ENCODE measurements around the gene GPLD1.

The GPLD1 gene

DNA sequence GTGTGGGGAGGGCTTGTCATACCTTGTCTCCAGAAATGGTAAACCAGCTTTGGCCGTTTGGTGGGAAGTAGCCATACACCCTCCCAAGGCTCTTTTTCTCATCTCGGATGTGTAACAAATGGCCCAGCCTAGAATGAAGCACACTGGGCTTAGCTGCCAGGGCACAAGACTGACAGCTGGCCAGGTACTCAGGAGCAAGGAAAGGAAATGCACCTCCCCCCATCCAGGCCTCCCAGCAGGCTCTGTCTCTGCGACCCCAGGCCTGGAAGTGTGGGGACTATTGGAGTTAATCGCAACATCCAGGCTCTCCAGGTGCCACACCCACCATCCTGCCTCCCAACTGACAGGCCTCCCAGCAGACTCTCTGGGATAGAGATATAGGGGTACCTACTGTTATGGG is 43.7 kb downstream of the GPLD1 start (continued):
- TF ChIP-seq PATZ1 (CRISPR knock-in tag; IDR thresholded peaks at IDR 0.05; ENCODE audit: borderline replicate concordance) (no peak), ZFP30 (CRISPR knock-in tag; IDR thresholded peaks at IDR 0.05) (no peak), TOX (CRISPR knock-in tag; IDR thresholded peaks at IDR 0.05; ENCODE audit: borderline replicate concordance) (no peak), ZC3H10 (CRISPR knock-in tag; IDR thresholded peaks at IDR 0.05) (no peak), GLIS3 (CRISPR knock-in tag; IDR thresholded peaks at IDR 0.05) (no peak)

GRCh38 chr6:24444588-24444987 is 44.8 kb downstream of the GPLD1 start:
- no peak for ATAC-seq

GRCh38 chr6:24441599-24441904 is 47.8 kb downstream of the GPLD1 start:
- ATAC-seq: no peak
- no peak for TF ChIP-seq TOX (CRISPR knock-in tag; IDR thresholded peaks at IDR 0.05; ENCODE audit: borderline replicate concordance)
- TF ChIP-seq ARNTL (CRISPR knock-in tag; IDR thresholded peaks at IDR 0.05; ENCODE audit: borderline replicate concordance, low read depth): no peak
- TF ChIP-seq PPARA (CRISPR knock-in tag; IDR thresholded peaks at IDR 0.05; ENCODE audit: borderline replicate concordance): no peak
- TF ChIP-seq ESRRG (CRISPR knock-in tag; IDR thresholded peaks at IDR 0.05): no peak
- no peak for TF ChIP-seq RARB (CRISPR knock-in tag; IDR thresholded peaks at IDR 0.05)
- TF ChIP-seq BACH2 (CRISPR knock-in tag; IDR thresholded peaks at IDR 0.05; ENCODE audit: borderline replicate concordance): no peak
- no peak for TF ChIP-seq ISL1 (CRISPR knock-in tag; IDR thresholded peaks at IDR 0.05)
- TF ChIP-seq PATZ1 (CRISPR knock-in tag; IDR thresholded peaks at IDR 0.05; ENCODE audit: borderline replicate concordance): no peak
- TF ChIP-seq ZNF70 (CRISPR knock-in tag; IDR thresholded peaks at IDR 0.05): no peak
- no peak for TF ChIP-seq ZFP30 (CRISPR knock-in tag; IDR thresholded peaks at IDR 0.05)
- TF ChIP-seq ZNF565 (CRISPR knock-in tag; conservative IDR thresholded peaks at IDR 0.05; ENCODE audit: low read depth): no peak
- no peak for TF ChIP-seq TSHZ2 (CRISPR knock-in tag; IDR thresholded peaks at IDR 0.05)
- TF ChIP-seq SNAI2 (CRISPR knock-in tag; IDR thresholded peaks at IDR 0.05): no peak
- no peak for TF ChIP-seq ZFP3 (CRISPR knock-in tag; IDR thresholded peaks at IDR 0.05)
- no peak for TF ChIP-seq OSR1 (CRISPR knock-in tag; IDR thresholded peaks at IDR 0.05)
- TF ChIP-seq GLIS3 (CRISPR knock-in tag; IDR thresholded peaks at IDR 0.05): no peak

More at GRCh38 chr6:24444588-24444987, 44.8 kb downstream of the GPLD1 start:
- TF ChIP-seq ISL1 (CRISPR knock-in tag; IDR thresholded peaks at IDR 0.05) (no peak), PATZ1 (CRISPR knock-in tag; IDR thresholded peaks at IDR 0.05; ENCODE audit: borderline replicate concordance) (no peak), PPARA (CRISPR knock-in tag; IDR thresholded peaks at IDR 0.05; ENCODE audit: borderline replicate concordance) (no peak), OSR1 (CRISPR knock-in tag; IDR thresholded peaks at IDR 0.05) (no peak), ZNF8 (CRISPR knock-in tag; IDR thresholded peaks at IDR 0.05) (no peak), TOX (CRISPR knock-in tag; IDR thresholded peaks at IDR 0.05; ENCODE audit: borderline replicate concordance) (no peak), TCF4 (CRISPR knock-in tag; IDR thresholded peaks at IDR 0.05; ENCODE audit: borderline replicate concordance) (no peak), ZFP3 (CRISPR knock-in tag; IDR thresholded peaks at IDR 0.05) (no peak)
- TF ChIP-seq, protein P1, sequence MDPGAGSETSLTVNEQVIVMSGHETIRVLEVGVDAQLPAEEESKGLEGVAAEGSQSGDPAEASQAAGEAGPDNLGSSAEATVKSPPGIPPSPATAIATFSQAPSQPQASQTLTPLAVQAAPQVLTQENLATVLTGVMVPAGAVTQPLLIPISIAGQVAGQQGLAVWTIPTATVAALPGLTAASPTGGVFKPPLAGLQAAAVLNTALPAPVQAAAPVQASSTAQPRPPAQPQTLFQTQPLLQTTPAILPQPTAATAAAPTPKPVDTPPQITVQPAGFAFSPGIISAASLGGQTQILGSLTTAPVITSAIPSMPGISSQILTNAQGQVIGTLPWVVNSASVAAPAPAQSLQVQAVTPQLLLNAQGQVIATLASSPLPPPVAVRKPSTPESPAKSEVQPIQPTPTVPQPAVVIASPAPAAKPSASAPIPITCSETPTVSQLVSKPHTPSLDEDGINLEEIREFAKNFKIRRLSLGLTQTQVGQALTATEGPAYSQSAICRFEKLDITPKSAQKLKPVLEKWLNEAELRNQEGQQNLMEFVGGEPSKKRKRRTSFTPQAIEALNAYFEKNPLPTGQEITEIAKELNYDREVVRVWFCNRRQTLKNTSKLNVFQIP (CRISPR knock-in tag; IDR thresholded peaks at IDR 0.05; ENCODE audit: borderline replicate concordance, low read depth): no peak
- TF ChIP-seq, protein P2, sequence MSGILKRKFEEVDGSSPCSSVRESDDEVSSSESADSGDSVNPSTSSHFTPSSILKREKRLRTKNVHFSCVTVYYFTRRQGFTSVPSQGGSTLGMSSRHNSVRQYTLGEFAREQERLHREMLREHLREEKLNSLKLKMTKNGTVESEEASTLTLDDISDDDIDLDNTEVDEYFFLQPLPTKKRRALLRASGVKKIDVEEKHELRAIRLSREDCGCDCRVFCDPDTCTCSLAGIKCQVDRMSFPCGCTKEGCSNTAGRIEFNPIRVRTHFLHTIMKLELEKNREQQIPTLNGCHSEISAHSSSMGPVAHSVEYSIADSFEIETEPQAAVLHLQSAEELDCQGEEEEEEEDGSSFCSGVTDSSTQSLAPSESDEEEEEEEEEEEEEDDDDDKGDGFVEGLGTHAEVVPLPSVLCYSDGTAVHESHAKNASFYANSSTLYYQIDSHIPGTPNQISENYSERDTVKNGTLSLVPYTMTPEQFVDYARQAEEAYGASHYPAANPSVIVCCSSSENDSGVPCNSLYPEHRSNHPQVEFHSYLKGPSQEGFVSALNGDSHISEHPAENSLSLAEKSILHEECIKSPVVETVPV (CRISPR knock-in tag; IDR thresholded peaks at IDR 0.05): no peak
- TF ChIP-seq, protein P3, sequence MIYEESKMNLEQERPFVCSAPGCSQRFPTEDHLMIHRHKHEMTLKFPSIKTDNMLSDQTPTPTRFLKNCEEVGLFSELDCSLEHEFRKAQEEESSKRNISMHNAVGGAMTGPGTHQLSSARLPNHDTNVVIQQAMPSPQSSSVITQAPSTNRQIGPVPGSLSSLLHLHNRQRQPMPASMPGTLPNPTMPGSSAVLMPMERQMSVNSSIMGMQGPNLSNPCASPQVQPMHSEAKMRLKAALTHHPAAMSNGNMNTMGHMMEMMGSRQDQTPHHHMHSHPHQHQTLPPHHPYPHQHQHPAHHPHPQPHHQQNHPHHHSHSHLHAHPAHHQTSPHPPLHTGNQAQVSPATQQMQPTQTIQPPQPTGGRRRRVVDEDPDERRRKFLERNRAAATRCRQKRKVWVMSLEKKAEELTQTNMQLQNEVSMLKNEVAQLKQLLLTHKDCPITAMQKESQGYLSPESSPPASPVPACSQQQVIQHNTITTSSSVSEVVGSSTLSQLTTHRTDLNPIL (CRISPR knock-in tag; IDR thresholded peaks at IDR 0.05; ENCODE audit: low read depth): no peak
